HG02642 (cell line): ENCODE results near the gene GALNT7.
A peak's percentile ranks its signal among the peaks of the same experiment; 100 is the strongest.

Experiments
- ATAC-seq: cut with Tn5 transposase; IDR thresholded peaks from one replicate; pipeline ENCODE4 v1.9.1; 2021; ENCODE audit warnings: mild to moderate bottlenecking; ENCODE audit not compliant: unreplicated experiment, poor library complexity

GALNT7 gene

GRCh38 chr4:173230062-173230461 lies 61.5 kb downstream of the GALNT7 start:
- no peak for ATAC-seq

GRCh38 chr4:173231916-173232315 lies 63.3 kb downstream of the GALNT7 start:
- ATAC-seq = peak; percentile 53

GRCh38 chr4:173233857-173234256 lies 65.2 kb downstream of the GALNT7 start:
- no peak for ATAC-seq

- ATAC-seq = no peak
Observed at GRCh38 chr4:173235050-173235449, 66.4 kb downstream of the GALNT7 start.

GRCh38 chr4:173236301-173236700 lies 67.7 kb downstream of the GALNT7 start:
- no peak for ATAC-seq

GRCh38 chr4:173237152-173237551 lies 68.5 kb downstream of the GALNT7 start:
- ATAC-seq = no peak

- ATAC-seq = no peak
Observed at GRCh38 chr4:173237762-173238161, 69.2 kb downstream of the GALNT7 start.

GRCh38 chr4:173240696-173241095 lies 72.1 kb downstream of the GALNT7 start:
- ATAC-seq = no peak

GRCh38 chr4:173242466-173243250 lies 74.0 kb downstream of the GALNT7 start:
- ATAC-seq = no peak

- ATAC-seq = no peak
Observed at GRCh38 chr4:173243321-173243720, 74.7 kb downstream of the GALNT7 start.

GRCh38 chr4:173243917-173244658 lies 75.5 kb downstream of the GALNT7 start:
- peak; percentile 88 for ATAC-seq

- ATAC-seq = no peak
Observed at GRCh38 chr4:173245952-173246351, 77.3 kb downstream of the GALNT7 start.

- peak; percentile 57 for ATAC-seq
Observed at GRCh38 chr4:173246719-173247118, 78.1 kb downstream of the GALNT7 start.

GRCh38 chr4:173247321-173247720 lies 78.7 kb downstream of the GALNT7 start:
- ATAC-seq = no peak

- no peak for ATAC-seq
Observed at GRCh38 chr4:173248690-173249089, 80.1 kb downstream of the GALNT7 start.

GRCh38 chr4:173252024-173252935 lies 83.7 kb downstream of the GALNT7 start:
- ATAC-seq = peak; percentile 94

GRCh38 chr4:173253561-173253960 lies 85.0 kb downstream of the GALNT7 start:
- ATAC-seq = no peak

- no peak for ATAC-seq
Observed at GRCh38 chr4:173254646-173255045, 86.0 kb downstream of the GALNT7 start.

- no peak for ATAC-seq
Observed at GRCh38 chr4:173256825-173257224, 88.2 kb downstream of the GALNT7 start.
